HG02642 (cell line): ENCODE measurements around the gene TTC27.
A peak's percentile ranks its signal among the peaks of the same experiment; 100 is the strongest.

Experiments
- ATAC-seq: cut with Tn5 transposase; IDR thresholded peaks from one replicate; pipeline ENCODE4 v1.9.1; 2021; ENCODE audit warnings: mild to moderate bottlenecking; ENCODE audit not compliant: unreplicated experiment, poor library complexity

The TTC27 gene

GRCh38 chr2:32666704-32667103 is 38.9 kb downstream of the TTC27 start:
- no peak for ATAC-seq

GRCh38 chr2:32668254-32668653 is 40.4 kb downstream of the TTC27 start:
- no peak for ATAC-seq

- no peak for ATAC-seq
Observed at GRCh38 chr2:32671885-32672533, 44.2 kb downstream of the TTC27 start.

GRCh38 chr2:32678825-32679224 is 51.0 kb downstream of the TTC27 start:
- no peak for ATAC-seq

GRCh38 chr2:32680942-32681341 is 53.1 kb downstream of the TTC27 start:
- no peak for ATAC-seq

GRCh38 chr2:32683520-32684086 is 55.8 kb downstream of the TTC27 start:
- no peak for ATAC-seq

GRCh38 chr2:32688541-32688940 is 60.7 kb downstream of the TTC27 start:
- peak; percentile 86 for ATAC-seq

GRCh38 chr2:32691678-32692077 is 63.8 kb downstream of the TTC27 start:
- no peak for ATAC-seq

- ATAC-seq = no peak
Observed at GRCh38 chr2:32696439-32696838, 68.6 kb downstream of the TTC27 start.

GRCh38 chr2:32697156-32697555 is 69.3 kb downstream of the TTC27 start:
- no peak for ATAC-seq

GRCh38 chr2:32699151-32699550 is 71.3 kb downstream of the TTC27 start:
- ATAC-seq = no peak

GRCh38 chr2:32701806-32702205 is 74.0 kb downstream of the TTC27 start:
- no peak for ATAC-seq

- no peak for ATAC-seq
Observed at GRCh38 chr2:32702303-32703064, 74.6 kb downstream of the TTC27 start.

- no peak for ATAC-seq
Observed at GRCh38 chr2:32706815-32707579, 79.1 kb downstream of the TTC27 start.

GRCh38 chr2:32711219-32711618 is 83.4 kb downstream of the TTC27 start:
- ATAC-seq = no peak

GRCh38 chr2:32711908-32712501 is 84.2 kb downstream of the TTC27 start:
- ATAC-seq = no peak

GRCh38 chr2:32712870-32713269 is 85.0 kb downstream of the TTC27 start:
- no peak for ATAC-seq

- ATAC-seq = no peak
Observed at GRCh38 chr2:32714521-32714920, 86.7 kb downstream of the TTC27 start.

GRCh38 chr2:32715391-32715841 is 87.6 kb downstream of the TTC27 start:
- ATAC-seq = peak; percentile 86

- ATAC-seq = no peak
Observed at GRCh38 chr2:32715981-32716380, 88.1 kb downstream of the TTC27 start.
